Gastrocnemius medialis (tissue), 4 donors: ENCODE data around the gene PPM1M. TPM values are rescaled to one million over a fixed set of nuclear protein-coding genes. Genes with fewer than 3 reads are reported as not detected.

Source experiments
- ATAC-seq, 2 donors: fragments of 150-250 bp; one replicate each; pipeline ENCODE4 v1.9.1; 2016
- DNase-seq, 2 donors: peaks; one replicate each; pipeline ENCODE4 v3.0.0-alpha.2; 2019
- H3K27ac ChIP-seq, 4 donors: fragments of 200-600 bp; sonication (generic); 1 replicate in 1 of 4; 2 replicates in 3 of 4; pipeline ENCODE4 v1.5.1; 2016 to 2018; ENCODE audit warnings: mild to moderate bottlenecking in 2 of 4, moderate library complexity in 1 of 4
- H3K27me3 ChIP-seq, 3 donors: fragments of 200-600 bp; sonication (generic) in 2 of 3; 1 replicate in 1 of 3; 2 replicates in 2 of 3; pipeline versions ENCODE4 v1.5.1 to v1.6.0; 2016 to 2019; ENCODE audit warnings: mild to moderate bottlenecking in 1 of 3, moderate library complexity in 1 of 3
- H3K36me3 ChIP-seq, 2 donors: fragments of 200-600 bp; sonication (generic) in 1 of 2; one replicate each; pipeline ENCODE4 v1.5.1; 2017 to 2018
- H3K4me1 ChIP-seq, 2 donors: fragments of 200-600 bp; sonication (generic) in 1 of 2; one replicate each; pipeline ENCODE4 v1.5.1; 2016 to 2017; ENCODE audit warnings: mild to moderate bottlenecking in 2 of 2
- H3K4me3 ChIP-seq, 4 donors: fragments of 200-600 bp; sonication (generic) in 3 of 4; 1 replicate in 1 of 4; 2 replicates in 3 of 4; pipeline ENCODE4 v1.5.1; 2016 to 2019; ENCODE audit warnings: mild to moderate bottlenecking in 2 of 4
- H3K9me3 ChIP-seq, 3 donors: fragments of 200-600 bp; sonication (generic) in 2 of 3; 1 replicate in 1 of 3; 2 replicates in 2 of 3; pipeline ENCODE4 v1.5.1; 2016 to 2019
- CTCF ChIP-seq, 5 experiments: fragments of 450-650 bp in 3 of 5; fragments of 200-600 bp in 2 of 5; sonication (generic) in 2 of 5; IDR thresholded peaks in 4 of 5; conservative IDR thresholded peaks in 1 of 5; 1 replicate in 4 of 5; 2 replicates in 1 of 5; pipeline ENCODE4 v1.5.1; 2016 to 2019; ENCODE audit warnings: antibody characterized with exemption in 5 of 5, mild to moderate bottlenecking in 3 of 5, moderate library complexity in 3 of 5
- POLR2A ChIP-seq, 2 donors: fragments of 450-650 bp; IDR thresholded peaks; one replicate each; pipeline ENCODE4 v1.6.1; 2017; ENCODE audit warnings: antibody characterized with exemption in 2 of 2, mild to moderate bottlenecking in 2 of 2, moderate library complexity in 2 of 2
- in situ Hi-C, 4 donors: fragments of 200-750 bp; cut with MboI; loops; one replicate each; pipeline versions ENCODE4 v1.15.0 to v1.8.0; 2017; ENCODE audit warnings: low sequenced_read_pairs in 4 of 4
- intact Hi-C: fragments of 100-400 bp; cut with DNase I; formaldehyde crosslinking; loops from one replicate; pipeline ENCODE4 v1.15.1; 2023; ENCODE audit warnings: low total_unique reads
- total RNA-seq, 4 donors: library from RNA; depleted of rRNA; stranded (reverse); fragments of >200 nt; gene quantifications; one replicate each; pipeline versions ENCODE4 v1.1.0 to v1.2.3, GENCODE V29; 2016

The PPM1M gene
- total RNA-seq, 4 donors from 2014 or later: 0.97 to 5.2 (median 3.5) TPM

- peaks cover 0 to 39% of the 10 kb centered on the region in 2 donors for H3K36me3 ChIP-seq
Measured at GRCh38 chr3:52230461-52230860, 15.1 kb upstream of the PPM1M start.

GRCh38 chr3:52230889-52231499 is 14.6 kb upstream of the PPM1M start:
- peaks cover 29 to 36% of the 10 kb centered on the region in 2 donors for H3K4me1 ChIP-seq
- TF ChIP-seq POLR2A (IDR thresholded peaks at IDR 0.05) (no peak), CTCF (IDR thresholded peaks at IDR 0.05 in 4 of 5, conservative IDR thresholded peaks at IDR 0.05 in 1 of 5) (no peak)
- H3K4me3 ChIP-seq: no peak overlapping the region
- ATAC-seq (no peak), DNase-seq (peak in 1 of 2 donors; percentile 11)
- intact Hi-C loops: loop anchor here (1.0 to 10.0 kb wide), 2 partner anchors 108 to 614 kb away; no protein-coding TSS in a partner anchor
- in situ Hi-C loops: loop anchor here in 3 of 4 donors (5.0 to 10.0 kb wide), 3 partner anchors 46 to 114 kb away; partner anchors contain the start of gene WDR82 (in 2 of the 3)
- H3K27me3 ChIP-seq: no peaks in the 10 kb centered on the region
- H3K36me3 ChIP-seq: peaks cover 0 to 39% of the 10 kb centered on the region in 2 donors
- peak overlapping the region; percentile 99 to 100 (median 100) for H3K27ac ChIP-seq
- no peaks in the 10 kb centered on the region for H3K9me3 ChIP-seq

More at GRCh38 chr3:52230461-52230860, 15.1 kb upstream of the PPM1M start:
- H3K4me1 ChIP-seq: peaks cover 24 to 30% of the 10 kb centered on the region in 2 donors
- DNase-seq (peak in 1 of 2 donors; percentile 11), ATAC-seq (no peak)
- no peaks in the 10 kb centered on the region for H3K27me3 ChIP-seq
- TF ChIP-seq CTCF (IDR thresholded peaks at IDR 0.05 in 4 of 5, conservative IDR thresholded peaks at IDR 0.05 in 1 of 5) (no peak), POLR2A (IDR thresholded peaks at IDR 0.05) (no peak)
- intact Hi-C loops (loop anchor here (10.0 kb wide), 1 partner anchor 614 kb away; no protein-coding TSS in a partner anchor), in situ Hi-C loops (loop anchor here in 3 of 4 donors (5.0 to 10.0 kb wide), 3 partner anchors 47 to 114 kb away; partner anchors contain the start of gene WDR82 (in 2 of the 3))
- peak overlapping the region in 2 of 4 donors; percentile 0 to 99 for H3K27ac ChIP-seq
- H3K4me3 ChIP-seq: no peak overlapping the region
- no peaks in the 10 kb centered on the region for H3K9me3 ChIP-seq

GRCh38 chr3:52231502-52232278 is 13.9 kb upstream of the PPM1M start:
- ATAC-seq (peak; percentile 20 to 22), DNase-seq (peak; percentile 71 to 82)
- Histone ChIP-seq H3K4me3 (peak overlapping the region; percentile 70 to 83 (median 70)), H3K4me1 (peaks cover 36 to 43% of the 10 kb centered on the region in 2 donors), H3K27me3 (no peaks in the 10 kb centered on the region), H3K9me3 (no peaks in the 10 kb centered on the region), H3K36me3 (peaks cover 0 to 39% of the 10 kb centered on the region in 2 donors), H3K27ac (peak overlapping the region; percentile 99 to 100 (median 100))
- intact Hi-C loops: loop anchor here (1.0 to 10.0 kb wide), 2 partner anchors 108 to 613 kb away; no protein-coding TSS in a partner anchor
- TF ChIP-seq CTCF (IDR thresholded peaks at IDR 0.05 in 4 of 5, conservative IDR thresholded peaks at IDR 0.05 in 1 of 5): peak; percentile 89 to 99 (median 97)
- no peak for TF ChIP-seq POLR2A (IDR thresholded peaks at IDR 0.05)
- in situ Hi-C loops: loop anchor here in 3 of 4 donors (5.0 to 10.0 kb wide), 3 partner anchors 46 to 113 kb away; partner anchors contain the start of gene WDR82 (in 2 of the 3)

- ATAC-seq (no peak), DNase-seq (peak in 1 of 2 donors; percentile 18)
- H3K27me3 ChIP-seq: no peaks in the 10 kb centered on the region
- peaks cover 44 to 51% of the 10 kb centered on the region in 2 donors for H3K4me1 ChIP-seq
- in situ Hi-C loops (loop anchor here in 3 of 4 donors (5.0 to 10.0 kb wide), 3 partner anchors 45 to 112 kb away; partner anchors contain the start of gene WDR82 (in 2 of the 3)), intact Hi-C loops (loop anchor here (10.0 kb wide), 1 partner anchor 612 kb away; no protein-coding TSS in a partner anchor)
- H3K36me3 ChIP-seq: peaks cover 0 to 39% of the 10 kb centered on the region in 2 donors
- peak overlapping the region; percentile 70 to 83 (median 70) for H3K4me3 ChIP-seq
- no peaks in the 10 kb centered on the region for H3K9me3 ChIP-seq
- peak overlapping the region; percentile 99 to 100 (median 100) for H3K27ac ChIP-seq
- peak in 3 of 5 experiments; percentile 20 to 43 (median 33) for TF ChIP-seq CTCF (IDR thresholded peaks at IDR 0.05 in 4 of 5, conservative IDR thresholded peaks at IDR 0.05 in 1 of 5)
- TF ChIP-seq POLR2A (IDR thresholded peaks at IDR 0.05): no peak
Measured at GRCh38 chr3:52232279-52233107, 13.1 kb upstream of the PPM1M start.
